HEK293 (cell line): ENCODE results near the gene KCNMA1.

Source experiments
- CTCF ChIA-PET: fragments of 350-600 bp; formaldehyde crosslinking; extraction: SDS; loops from one replicate; lab custom pipeline; 2021; ENCODE audit warnings: antibody characterized with exemption; lab: Yijun Ruan, JAX
- POLR2A ChIA-PET: fragments of 300-600 bp; formaldehyde crosslinking; extraction: SDS; loops from one replicate; lab custom pipeline; 2020; ENCODE audit warnings: antibody characterized with exemption, inconsistent platforms; lab: Yijun Ruan, JAX
- H3K27ac ChIP-seq: fragments of 200-500 bp; sonication (Bioruptor generic); 2 replicates; pipeline ENCODE4 v1.5.1; 2014; ENCODE audit warnings: low read depth, low read length, control low read depth, inconsistent platforms; ENCODE audit errors: extremely low read depth
- H3K36me3 ChIP-seq, 2 experiments: fragments of 200-500 bp in 1 of 2; sonication (Bioruptor generic) in 1 of 2; 1 replicate in 1 of 2; 2 replicates in 1 of 2; pipeline ENCODE4 v1.5.1; 2014 to 2017; ENCODE audit warnings: inconsistent platforms in 2 of 2, low read length in 2 of 2; ENCODE audit not compliant: control insufficient read depth in 2 of 2, insufficient read depth in 1 of 2
- H3K4me1 ChIP-seq: fragments of 200-500 bp; sonication (Bioruptor generic); 2 replicates; pipeline ENCODE4 v1.5.1; 2014; ENCODE audit warnings: mild to moderate bottlenecking, low read length, inconsistent platforms; ENCODE audit not compliant: control insufficient read depth, insufficient read depth
- H3K4me3 ChIP-seq: 2 replicates; pipeline ENCODE4 v1.5.1; 2011; ENCODE audit warnings: low read depth, mild to moderate bottlenecking, control low read depth, low read length, moderate library complexity
- H3K9me3 ChIP-seq: fragments of 200-500 bp; sonication (Bioruptor generic); 2 replicates; pipeline ENCODE4 v1.5.1; 2014; ENCODE audit warnings: low read depth, low read length, inconsistent platforms; ENCODE audit not compliant: control insufficient read depth, insufficient read depth
- IKZF3 ChIP-seq: fragments of 450-650 bp; IDR thresholded peaks from 2 replicates; pipeline ENCODE4 v1.5.0; 2018; ENCODE audit warnings: missing biosample characterization, mild to moderate bottlenecking, missing genetic modification characterization, moderate library complexity
- KLF7 ChIP-seq: fragments of 450-650 bp; formaldehyde crosslinking; IDR thresholded peaks from 2 replicates; pipeline ENCODE4 v1.5.1; 2016; ENCODE audit warnings: missing biosample characterization, missing genetic modification characterization, borderline replicate concordance
- KLF8 ChIP-seq: fragments of 450-650 bp; formaldehyde crosslinking; IDR thresholded peaks from 2 replicates; pipeline ENCODE4 v1.5.1; 2016; ENCODE audit warnings: missing biosample characterization, missing genetic modification characterization
- MEIS1 ChIP-seq: sonication (generic); formaldehyde crosslinking; IDR thresholded peaks from 2 replicates; pipeline ENCODE4 v1.8.1; 2022; ENCODE audit warnings: missing genetic modification reagents, mild to moderate bottlenecking, borderline replicate concordance
- OSR2 ChIP-seq: fragments of 450-650 bp; formaldehyde crosslinking; IDR thresholded peaks from 2 replicates; pipeline ENCODE4 v1.5.1; 2016; ENCODE audit warnings: missing biosample characterization, missing genetic modification characterization
- YY2 ChIP-seq: fragments of 450-650 bp; formaldehyde crosslinking; IDR thresholded peaks from 2 replicates; pipeline ENCODE4 v1.5.1; 2016; ENCODE audit warnings: missing biosample characterization, missing genetic modification characterization
- ZBTB48 ChIP-seq: fragments of 450-650 bp; formaldehyde crosslinking; IDR thresholded peaks from 2 replicates; pipeline ENCODE4 v1.5.1; 2016; ENCODE audit warnings: missing biosample characterization, missing genetic modification characterization
- ZFP3 ChIP-seq: fragments of 450-650 bp; formaldehyde crosslinking; IDR thresholded peaks from 2 replicates; pipeline ENCODE4 v1.5.1; 2016; ENCODE audit warnings: low read depth, missing biosample characterization, missing genetic modification characterization
- ZNF114 ChIP-seq: fragments of 450-650 bp; formaldehyde crosslinking; IDR thresholded peaks from 2 replicates; pipeline ENCODE4 v1.5.0; 2017; ENCODE audit warnings: missing biosample characterization, missing genetic modification characterization
- ZNF169 ChIP-seq: fragments of 450-650 bp; formaldehyde crosslinking; IDR thresholded peaks from 2 replicates; pipeline ENCODE4 v1.5.1; 2016; ENCODE audit warnings: missing biosample characterization, missing genetic modification characterization
- ZNF248 ChIP-seq: fragments of 450-650 bp; formaldehyde crosslinking; IDR thresholded peaks from 2 replicates; pipeline ENCODE4 v1.5.1; 2017; ENCODE audit warnings: missing biosample characterization, missing genetic modification characterization
- ZNF350 ChIP-seq: fragments of 450-650 bp; formaldehyde crosslinking; IDR thresholded peaks from 2 replicates; pipeline ENCODE4 v1.5.0; 2017; ENCODE audit warnings: missing biosample characterization, mild to moderate bottlenecking, missing genetic modification characterization
- ZNF37A ChIP-seq: fragments of 450-650 bp; IDR thresholded peaks from 2 replicates; pipeline ENCODE4 v1.5.1; 2018; ENCODE audit warnings: missing biosample characterization, missing genetic modification characterization
- ZNF404 ChIP-seq: fragments of 450-650 bp; formaldehyde crosslinking; IDR thresholded peaks from 2 replicates; pipeline ENCODE4 v1.5.1; 2017; ENCODE audit warnings: missing biosample characterization, missing genetic modification characterization
- ZNF514 ChIP-seq: fragments of 450-650 bp; formaldehyde crosslinking; IDR thresholded peaks from 2 replicates; pipeline ENCODE4 v1.5.1; 2016; ENCODE audit warnings: missing biosample characterization, missing genetic modification characterization
- ZNF624 ChIP-seq: fragments of 450-650 bp; formaldehyde crosslinking; IDR thresholded peaks from 2 replicates; pipeline ENCODE4 v1.5.1; 2017; ENCODE audit warnings: missing biosample characterization, missing genetic modification characterization
- ZNF629 ChIP-seq: fragments of 450-650 bp; formaldehyde crosslinking; IDR thresholded peaks from 2 replicates; pipeline ENCODE4 v1.5.1; 2017; ENCODE audit warnings: missing biosample characterization, missing genetic modification characterization
- ZSCAN23 ChIP-seq: fragments of 450-650 bp; formaldehyde crosslinking; IDR thresholded peaks from 2 replicates; pipeline ENCODE4 v1.5.1; 2016; ENCODE audit warnings: missing biosample characterization, missing genetic modification characterization
- TF ChIP-seq, protein P1 (sequence below): fragments of 450-650 bp; formaldehyde crosslinking; IDR thresholded peaks from 2 replicates; pipeline ENCODE4 v1.5.1; 2017; ENCODE audit warnings: missing biosample characterization, missing genetic modification characterization
- TF ChIP-seq, protein P2 (sequence below): fragments of 450-650 bp; formaldehyde crosslinking; IDR thresholded peaks from 2 replicates; pipeline ENCODE4 v1.5.1; 2016; ENCODE audit warnings: missing biosample characterization, missing genetic modification characterization, low read depth
- TF ChIP-seq, protein P3 (sequence below): fragments of 450-650 bp; formaldehyde crosslinking; IDR thresholded peaks from 2 replicates; pipeline ENCODE4 v1.5.1; 2016; ENCODE audit warnings: missing biosample characterization, missing genetic modification characterization
- TF ChIP-seq, protein P4 (sequence below): fragments of 450-650 bp; formaldehyde crosslinking; IDR thresholded peaks from 2 replicates; pipeline ENCODE4 v1.5.1; 2017; ENCODE audit warnings: missing biosample characterization, mild to moderate bottlenecking, missing genetic modification characterization, moderate library complexity

The KCNMA1 gene

DNA sequence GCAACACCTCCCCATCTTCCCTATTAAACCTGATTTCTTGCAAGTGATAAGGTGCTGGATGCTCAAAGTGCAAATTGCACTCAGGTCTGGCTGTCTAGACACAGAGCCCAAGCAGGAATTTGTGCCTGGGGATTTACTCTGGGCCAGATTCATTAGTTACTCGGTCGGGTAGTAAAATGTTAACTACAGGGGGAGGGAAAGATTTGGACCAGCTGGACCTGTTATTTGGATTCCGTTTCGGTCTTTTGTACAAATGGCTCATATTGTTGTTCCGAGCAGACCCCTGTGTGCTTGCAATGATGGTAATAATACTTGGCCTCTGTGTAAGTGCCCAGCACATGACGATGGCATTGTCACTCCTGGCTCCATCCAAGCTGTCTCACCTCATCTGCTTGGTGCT, 609.6 kb downstream of the KCNMA1 start (continued):
- no peak for TF ChIP-seq ZNF404 (tag by site-specific recombination)
- TF ChIP-seq ZNF114 (tag by site-specific recombination): no peak
- no peak for TF ChIP-seq KLF8 (tag by site-specific recombination)
- TF ChIP-seq YY2: no peak
- TF ChIP-seq, protein P1, sequence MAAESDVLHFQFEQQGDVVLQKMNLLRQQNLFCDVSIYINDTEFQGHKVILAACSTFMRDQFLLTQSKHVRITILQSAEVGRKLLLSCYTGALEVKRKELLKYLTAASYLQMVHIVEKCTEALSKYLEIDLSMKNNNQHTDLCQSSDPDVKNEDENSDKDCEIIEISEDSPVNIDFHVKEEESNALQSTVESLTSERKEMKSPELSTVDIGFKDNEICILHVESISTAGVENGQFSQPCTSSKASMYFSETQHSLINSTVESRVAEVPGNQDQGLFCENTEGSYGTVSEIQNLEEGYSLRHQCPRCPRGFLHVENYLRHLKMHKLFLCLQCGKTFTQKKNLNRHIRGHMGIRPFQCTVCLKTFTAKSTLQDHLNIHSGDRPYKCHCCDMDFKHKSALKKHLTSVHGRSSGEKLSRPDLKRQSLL (tag by site-specific recombination): no peak
- TF ChIP-seq ZNF169 (tag by site-specific recombination): no peak
- TF ChIP-seq ZNF37A (tag by site-specific recombination): no peak
- TF ChIP-seq, protein P2, sequence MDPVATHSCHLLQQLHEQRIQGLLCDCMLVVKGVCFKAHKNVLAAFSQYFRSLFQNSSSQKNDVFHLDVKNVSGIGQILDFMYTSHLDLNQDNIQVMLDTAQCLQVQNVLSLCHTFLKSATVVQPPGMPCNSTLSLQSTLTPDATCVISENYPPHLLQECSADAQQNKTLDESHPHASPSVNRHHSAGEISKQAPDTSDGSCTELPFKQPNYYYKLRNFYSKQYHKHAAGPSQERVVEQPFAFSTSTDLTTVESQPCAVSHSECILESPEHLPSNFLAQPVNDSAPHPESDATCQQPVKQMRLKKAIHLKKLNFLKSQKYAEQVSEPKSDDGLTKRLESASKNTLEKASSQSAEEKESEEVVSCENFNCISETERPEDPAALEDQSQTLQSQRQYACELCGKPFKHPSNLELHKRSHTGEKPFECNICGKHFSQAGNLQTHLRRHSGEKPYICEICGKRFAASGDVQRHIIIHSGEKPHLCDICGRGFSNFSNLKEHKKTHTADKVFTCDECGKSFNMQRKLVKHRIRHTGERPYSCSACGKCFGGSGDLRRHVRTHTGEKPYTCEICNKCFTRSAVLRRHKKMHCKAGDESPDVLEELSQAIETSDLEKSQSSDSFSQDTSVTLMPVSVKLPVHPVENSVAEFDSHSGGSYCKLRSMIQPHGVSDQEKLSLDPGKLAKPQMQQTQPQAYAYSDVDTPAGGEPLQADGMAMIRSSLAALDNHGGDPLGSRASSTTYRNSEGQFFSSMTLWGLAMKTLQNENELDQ: no peak

DNA sequence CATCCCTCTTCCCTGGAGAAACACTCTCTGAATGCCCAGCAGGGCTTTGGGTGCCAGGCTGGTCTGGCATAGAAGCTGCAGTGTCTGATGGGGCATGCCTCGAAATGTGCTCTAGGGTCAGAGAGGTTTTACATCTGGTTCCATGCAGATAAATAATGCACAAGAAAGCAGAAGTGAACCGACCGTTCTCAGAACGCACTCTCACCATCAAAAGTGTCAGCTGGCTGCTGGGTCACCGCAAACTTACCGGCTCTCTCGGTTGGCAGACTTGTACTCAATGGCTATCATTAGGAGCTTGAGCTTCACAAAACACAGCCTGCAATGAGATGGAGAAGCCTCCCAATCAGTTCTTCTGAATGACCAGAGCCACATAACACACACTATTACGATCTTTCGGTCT, 610.0 kb downstream of the KCNMA1 start:
- TF ChIP-seq KLF7 (tag by site-specific recombination) (no peak), ZNF624 (tag by site-specific recombination) (no peak), MEIS1 (CRISPR knock-in tag) (no peak), ZNF350 (tag by site-specific recombination) (no peak), ZSCAN23 (no peak), IKZF3 (tag by site-specific recombination) (no peak), ZFP3 (tag by site-specific recombination) (no peak), OSR2 (tag by site-specific recombination) (no peak), ZNF248 (tag by site-specific recombination) (no peak), ZBTB48 (tag by site-specific recombination) (no peak), ZNF514 (no peak), ZNF629 (tag by site-specific recombination) (no peak)
- TF ChIP-seq, protein P3, sequence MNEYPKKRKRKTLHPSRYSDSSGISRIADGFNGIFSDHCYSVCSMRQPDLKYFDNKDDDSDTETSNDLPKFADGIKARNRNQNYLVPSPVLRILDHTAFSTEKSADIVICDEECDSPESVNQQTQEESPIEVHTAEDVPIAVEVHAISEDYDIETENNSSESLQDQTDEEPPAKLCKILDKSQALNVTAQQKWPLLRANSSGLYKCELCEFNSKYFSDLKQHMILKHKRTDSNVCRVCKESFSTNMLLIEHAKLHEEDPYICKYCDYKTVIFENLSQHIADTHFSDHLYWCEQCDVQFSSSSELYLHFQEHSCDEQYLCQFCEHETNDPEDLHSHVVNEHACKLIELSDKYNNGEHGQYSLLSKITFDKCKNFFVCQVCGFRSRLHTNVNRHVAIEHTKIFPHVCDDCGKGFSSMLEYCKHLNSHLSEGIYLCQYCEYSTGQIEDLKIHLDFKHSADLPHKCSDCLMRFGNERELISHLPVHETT (tag by site-specific recombination): no peak
- TF ChIP-seq, protein P1 (tag by site-specific recombination): no peak
- TF ChIP-seq, protein P4, sequence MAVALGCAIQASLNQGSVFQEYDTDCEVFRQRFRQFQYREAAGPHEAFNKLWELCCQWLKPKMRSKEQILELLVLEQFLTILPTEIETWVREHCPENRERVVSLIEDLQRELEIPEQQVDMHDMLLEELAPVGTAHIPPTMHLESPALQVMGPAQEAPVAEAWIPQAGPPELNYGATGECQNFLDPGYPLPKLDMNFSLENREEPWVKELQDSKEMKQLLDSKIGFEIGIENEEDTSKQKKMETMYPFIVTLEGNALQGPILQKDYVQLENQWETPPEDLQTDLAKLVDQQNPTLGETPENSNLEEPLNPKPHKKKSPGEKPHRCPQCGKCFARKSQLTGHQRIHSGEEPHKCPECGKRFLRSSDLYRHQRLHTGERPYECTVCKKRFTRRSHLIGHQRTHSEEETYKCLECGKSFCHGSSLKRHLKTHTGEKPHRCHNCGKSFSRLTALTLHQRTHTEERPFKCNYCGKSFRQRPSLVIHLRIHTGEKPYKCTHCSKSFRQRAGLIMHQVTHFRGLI (tag by site-specific recombination): no peak
- Histone ChIP-seq H3K9me3 (no peaks in the 10 kb centered on the region), H3K4me1 (no peaks in the 10 kb centered on the region), H3K4me3 (no peak overlapping the region), H3K36me3 (no peaks in the 10 kb centered on the region), H3K27ac (no peak overlapping the region)
- ChIA-PET POLR2A (no interaction called here), CTCF (interaction anchor here (1.9 to 2.4 kb wide), 3 partner anchors 9 to 22 kb away, joined by 5 to 10 read pairs (median 5); no protein-coding TSS in a partner anchor)
